HG02642 (cell line): ENCODE results near the gene GLT8D1.
"Not testable (repeated sequence)": the region's sequence is repeated elsewhere in the genome, so short reads cannot be mapped to it uniquely, and the experiment has no call there.

Experiments
- ATAC-seq: cut with Tn5 transposase; IDR thresholded peaks from one replicate; pipeline ENCODE4 v1.9.1; 2021; ENCODE audit warnings: mild to moderate bottlenecking; ENCODE audit not compliant: unreplicated experiment, poor library complexity

The GLT8D1 gene

DNA sequence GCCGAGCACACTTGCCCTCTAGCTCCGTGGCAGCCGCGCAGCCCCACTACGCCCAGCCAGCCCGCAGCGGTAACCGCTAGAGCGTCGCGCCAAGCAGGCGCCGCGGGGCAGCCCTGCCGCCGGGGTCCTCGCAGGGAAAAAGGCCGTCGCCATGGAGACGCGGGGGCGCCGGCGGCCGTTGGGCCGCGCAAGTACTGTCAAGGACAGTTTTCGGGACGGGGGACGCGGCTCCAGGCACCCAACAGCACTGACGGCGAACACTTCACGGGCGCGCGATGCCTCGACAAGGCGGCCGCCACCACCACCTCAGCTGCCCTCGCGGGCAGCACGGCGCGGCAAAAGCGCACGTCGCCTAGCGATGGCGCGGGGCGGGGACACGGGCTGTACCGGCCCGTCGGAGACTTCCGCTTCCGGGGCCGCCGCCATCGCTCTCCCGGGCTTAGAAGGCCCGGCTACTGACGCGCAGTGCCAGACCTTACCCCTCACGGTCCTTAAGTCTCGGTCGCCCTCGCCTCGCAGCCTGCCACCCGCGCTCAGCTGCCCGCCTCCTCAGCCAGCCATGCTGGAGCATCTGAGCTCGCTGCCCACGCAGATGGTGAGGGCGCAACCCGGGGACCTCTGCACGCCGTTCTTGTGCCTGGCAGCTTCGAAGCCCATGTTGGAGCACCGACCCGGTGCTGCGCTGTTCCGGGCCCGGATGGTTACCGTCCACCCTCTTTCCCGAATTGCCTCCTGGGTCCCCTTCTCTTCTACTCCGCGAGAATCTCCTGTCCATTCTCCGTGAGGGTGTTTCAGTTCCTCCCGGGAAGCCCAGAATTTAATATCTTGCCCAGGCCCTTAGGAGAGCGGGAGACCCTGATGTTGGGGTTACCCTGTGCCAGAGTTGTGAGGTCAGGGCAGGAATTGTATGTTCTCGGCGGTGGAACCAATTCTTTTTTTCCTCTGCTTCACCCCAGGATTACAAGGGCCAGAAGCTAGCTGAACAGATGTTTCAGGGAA is at the start of gene GLT8D1, which contains the start of gene SPCS1:
Gene GLT8D1 (minus strand): TSS at position 104 of the 999 bp plus-strand sequence. CDS start 5,331 bp downstream, outside the sequence.
Gene SPCS1 (plus strand): TSS at position 419 of the 999 bp plus-strand sequence. CDS start 141 bp downstream, at position 560.
- peak; percentile 84 for ATAC-seq

DNA sequence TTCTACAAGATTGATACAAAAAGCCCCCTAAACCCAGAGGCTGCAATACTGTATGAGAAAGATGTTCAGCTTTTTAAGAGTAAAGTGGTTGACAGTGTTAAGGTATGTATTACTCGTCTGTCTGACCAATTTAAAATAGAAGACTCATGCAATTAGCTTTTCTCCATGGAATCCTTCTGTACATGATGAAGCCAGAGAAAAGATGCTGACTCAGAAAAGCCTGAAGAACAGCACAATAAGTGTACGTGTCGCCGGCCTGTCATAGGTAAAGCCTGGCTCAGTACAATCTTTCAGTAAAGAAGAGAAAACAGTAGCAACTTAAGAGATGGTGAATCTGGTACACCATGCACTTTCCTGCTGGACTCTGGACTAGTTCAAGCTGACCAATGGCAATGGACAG is 48.8 kb upstream of the GLT8D1 start:
- ATAC-seq = no peak

DNA sequence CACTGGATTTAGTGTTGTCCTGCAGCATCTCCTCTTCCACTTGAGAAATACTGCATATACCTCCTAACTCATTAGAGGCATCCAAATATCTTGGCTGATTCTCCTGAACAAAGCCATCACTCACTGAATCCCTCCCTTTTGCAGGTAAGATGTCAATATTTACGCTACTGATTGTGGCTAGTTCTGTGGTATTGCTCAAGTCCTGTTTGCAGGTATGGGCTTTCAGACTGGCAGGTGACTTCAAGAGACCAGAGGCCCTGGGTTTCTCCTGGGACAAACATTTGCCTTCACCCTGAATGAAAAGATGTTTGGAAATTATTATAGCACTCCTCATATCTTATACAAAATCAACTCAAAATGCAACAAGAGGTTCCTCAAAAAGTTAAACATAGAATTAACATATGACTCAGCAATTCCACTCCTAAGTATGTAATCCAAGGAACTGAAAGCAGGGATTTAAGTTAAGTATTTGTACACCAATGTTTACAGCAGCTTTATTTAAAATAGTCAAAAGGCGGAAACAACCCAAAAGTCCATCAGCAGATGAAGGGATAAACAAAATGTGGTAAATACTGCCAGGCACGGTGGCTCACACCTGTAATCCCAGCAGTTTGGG is 46.6 kb upstream of the GLT8D1 start:
- ATAC-seq = no peak

DNA sequence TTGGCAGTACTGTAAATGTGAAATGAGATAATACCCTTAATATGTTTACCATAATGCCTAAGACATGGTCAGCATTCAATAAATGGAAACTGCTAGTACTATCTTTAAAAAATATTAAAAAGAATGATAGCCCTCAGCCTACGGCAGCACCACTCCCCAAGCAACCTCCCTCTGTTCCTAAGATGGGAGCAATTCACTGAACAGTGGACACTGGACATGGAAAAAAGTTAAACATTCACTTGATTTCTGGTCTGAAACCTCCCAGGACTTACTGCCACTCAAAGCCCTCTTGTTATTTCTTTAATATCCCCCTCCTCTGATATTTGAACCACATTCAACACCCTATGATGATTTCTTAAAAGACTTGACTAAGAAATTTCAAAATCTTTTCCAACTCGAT is 38.1 kb upstream of the GLT8D1 start:
- ATAC-seq = no peak

DNA sequence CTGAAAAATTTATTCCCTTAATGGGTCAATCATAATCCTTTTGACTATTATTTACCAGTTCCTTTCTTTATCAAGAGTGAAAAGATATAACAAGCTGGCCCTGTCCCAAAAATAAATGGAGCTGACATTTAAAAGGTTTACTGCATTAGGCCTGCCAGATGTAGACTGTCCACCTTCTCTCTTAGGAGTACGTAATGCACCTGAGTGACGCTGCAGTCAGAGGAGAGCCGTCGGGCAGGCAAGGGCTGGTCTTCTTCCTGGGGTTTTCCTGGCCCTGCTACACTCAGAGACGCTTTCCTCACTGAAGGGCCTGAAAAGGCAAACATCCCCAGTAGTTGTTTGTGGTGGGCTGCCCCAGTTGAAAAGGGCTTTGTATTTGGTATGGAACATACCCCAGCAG is 37.6 kb upstream of the GLT8D1 start:
- no peak for ATAC-seq

DNA sequence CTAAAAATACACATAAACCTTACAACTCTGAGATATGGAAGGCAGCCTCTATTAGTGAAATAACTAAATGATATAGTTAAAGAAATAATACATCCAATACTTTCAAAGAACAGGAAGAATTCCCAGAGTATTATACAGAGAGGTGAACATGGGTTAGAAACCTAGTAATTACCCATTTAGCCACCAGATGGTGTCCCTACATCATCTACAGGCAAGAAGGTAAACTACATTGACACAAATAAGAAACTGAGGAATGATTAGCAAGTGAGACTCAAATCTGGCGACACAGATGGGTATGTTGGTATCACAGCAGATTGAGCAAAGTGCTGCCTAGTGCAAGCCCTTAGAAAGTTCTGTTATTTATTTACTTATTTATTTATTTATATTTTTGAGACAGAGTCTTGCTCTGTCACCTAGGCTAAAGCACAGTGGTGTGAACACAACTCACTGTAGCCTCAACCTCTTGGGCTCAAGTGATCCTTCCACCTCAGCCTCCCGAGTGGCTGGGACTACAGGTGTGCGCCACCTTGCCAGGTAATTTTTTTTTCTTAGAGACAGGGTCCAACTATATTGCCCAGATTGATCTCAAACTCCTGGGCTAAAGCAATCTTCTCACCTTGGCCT is 36.9 kb upstream of the GLT8D1 start:
- ATAC-seq = no peak

DNA sequence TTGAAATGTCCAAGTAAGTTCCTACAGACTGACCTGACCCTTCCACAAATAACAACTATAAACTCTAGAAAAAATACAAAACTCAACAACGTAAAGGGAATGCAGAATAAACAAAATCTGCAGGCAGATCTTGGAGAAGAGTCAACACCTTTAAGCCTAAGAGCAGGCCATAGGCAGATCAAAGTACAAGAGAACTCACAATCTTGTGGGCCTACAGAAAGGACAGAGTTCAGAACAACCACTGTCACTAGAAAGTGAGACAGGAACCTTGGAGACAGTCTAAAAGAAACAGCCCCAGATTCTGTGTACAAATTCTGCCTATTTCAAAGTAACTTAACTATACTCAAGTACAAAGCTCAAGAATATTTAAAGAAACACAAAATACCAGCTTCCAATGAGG is 34.1 kb upstream of the GLT8D1 start:
- no peak for ATAC-seq

GRCh38 chr3:52733256-52733891 is 27.8 kb upstream of the GLT8D1 start:
- ATAC-seq = no peak

DNA sequence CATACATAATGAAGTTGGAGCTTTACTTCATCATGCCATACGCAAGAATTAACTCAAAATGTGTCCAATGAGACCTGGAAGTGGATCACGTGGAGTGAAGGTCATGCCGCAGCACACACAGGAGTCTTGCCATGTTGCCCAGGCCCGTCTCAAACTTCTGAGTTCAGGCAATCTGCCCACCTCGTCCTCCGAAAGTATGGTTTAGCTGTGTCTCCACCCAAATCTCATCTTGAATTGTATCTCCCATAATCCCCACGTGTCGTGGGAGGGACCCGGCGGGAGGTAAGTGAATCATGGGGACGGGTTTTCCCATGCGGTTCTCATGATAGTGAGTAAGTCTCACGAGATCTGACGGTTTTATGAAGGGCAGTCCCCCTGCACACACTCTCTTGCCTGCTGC is 26.0 kb upstream of the GLT8D1 start:
- ATAC-seq = no peak

DNA sequence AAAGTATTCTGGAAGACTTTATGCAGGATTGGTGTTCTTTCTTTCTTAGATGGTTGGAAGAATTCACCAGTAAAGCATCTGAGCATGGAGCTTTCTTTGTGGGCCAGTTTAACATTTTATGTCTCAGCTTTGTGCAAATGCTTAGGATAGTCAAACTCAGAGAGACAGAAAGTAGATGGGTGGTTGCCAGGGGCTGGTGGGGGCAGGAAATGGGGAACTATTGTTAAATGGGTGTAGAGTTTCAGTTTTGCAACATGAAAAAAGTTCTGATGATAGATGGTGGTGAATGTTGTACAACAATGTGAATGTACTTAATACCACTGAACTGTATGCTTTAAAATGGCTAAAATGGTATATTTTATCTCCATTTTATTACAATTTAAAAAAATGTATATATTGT is 25.1 kb upstream of the GLT8D1 start:
- no peak for ATAC-seq

DNA sequence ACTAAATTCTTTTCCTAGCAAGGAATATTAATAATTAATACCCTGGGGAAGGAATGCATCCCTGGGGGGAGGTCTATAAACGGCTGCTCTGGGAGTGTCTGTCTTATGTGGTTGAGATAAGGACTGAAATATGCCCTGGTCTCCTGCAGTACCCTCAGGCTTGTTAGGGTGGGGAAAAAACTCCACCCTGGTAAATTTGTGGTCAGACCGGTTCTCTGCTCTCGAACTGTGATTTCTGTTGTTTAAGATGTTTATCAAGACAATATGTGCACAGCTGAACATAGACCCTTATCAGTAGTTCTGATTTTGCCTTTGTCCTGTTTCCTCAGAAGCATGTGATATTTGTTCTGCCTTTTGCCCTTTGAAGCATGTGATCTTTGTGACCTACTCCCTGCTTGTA is 23.2 kb upstream of the GLT8D1 start:
- not testable (repeated sequence) for ATAC-seq

DNA sequence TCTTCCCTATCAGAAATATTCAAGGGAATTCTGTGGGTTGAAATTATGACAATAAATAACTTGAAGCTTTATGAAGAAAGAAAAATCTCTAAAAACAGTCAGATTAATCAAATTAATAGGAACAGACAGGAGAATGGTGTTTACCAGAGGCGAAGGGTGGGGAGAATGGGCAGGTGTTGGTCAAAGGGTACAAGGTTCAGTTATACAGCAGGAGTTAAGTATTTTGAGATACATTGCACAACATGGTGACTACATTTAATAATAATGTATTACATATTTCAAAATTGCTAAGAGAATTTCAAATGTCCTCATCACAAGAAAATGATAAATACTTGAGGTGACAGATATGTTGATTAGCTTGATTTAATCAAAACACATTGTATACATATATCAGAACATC is 18.9 kb upstream of the GLT8D1 start:
- no peak for ATAC-seq

GRCh38 chr3:52723935-52724334 is 18.3 kb upstream of the GLT8D1 start:
- no peak for ATAC-seq

DNA sequence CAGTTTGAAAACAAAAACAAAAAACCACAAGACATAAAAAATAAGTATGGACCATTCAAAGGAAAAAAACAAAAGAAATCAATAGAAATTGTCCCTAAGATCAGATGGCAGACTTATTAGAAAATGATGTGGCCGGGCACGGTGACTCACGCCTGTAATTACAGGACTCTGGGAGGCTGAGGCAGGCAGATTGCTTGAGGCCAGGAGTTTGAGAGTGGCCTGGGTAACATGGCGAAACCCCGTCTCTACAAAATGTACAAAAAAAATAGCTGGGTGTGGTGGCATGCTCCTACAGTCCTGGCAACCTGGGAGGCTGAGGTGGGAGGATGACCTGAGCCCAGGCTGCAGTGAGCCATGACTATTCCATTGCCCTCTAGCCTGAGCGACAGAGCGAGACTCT is 16.9 kb upstream of the GLT8D1 start:
- ATAC-seq = no peak

DNA sequence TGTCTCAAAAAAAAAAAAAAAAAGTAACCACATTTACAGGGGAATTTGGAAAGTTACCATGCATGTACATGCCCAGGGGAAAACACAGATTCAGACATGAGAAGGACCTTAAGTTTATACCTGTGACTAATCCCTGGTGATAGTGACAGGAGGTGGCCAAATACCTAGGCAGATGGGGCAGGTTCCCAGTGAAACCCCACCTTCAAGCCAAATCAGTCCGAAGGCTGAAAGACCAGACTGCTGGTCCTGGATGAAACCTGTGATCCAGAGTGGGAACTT is 16.1 kb upstream of the GLT8D1 start:
- no peak for ATAC-seq

DNA sequence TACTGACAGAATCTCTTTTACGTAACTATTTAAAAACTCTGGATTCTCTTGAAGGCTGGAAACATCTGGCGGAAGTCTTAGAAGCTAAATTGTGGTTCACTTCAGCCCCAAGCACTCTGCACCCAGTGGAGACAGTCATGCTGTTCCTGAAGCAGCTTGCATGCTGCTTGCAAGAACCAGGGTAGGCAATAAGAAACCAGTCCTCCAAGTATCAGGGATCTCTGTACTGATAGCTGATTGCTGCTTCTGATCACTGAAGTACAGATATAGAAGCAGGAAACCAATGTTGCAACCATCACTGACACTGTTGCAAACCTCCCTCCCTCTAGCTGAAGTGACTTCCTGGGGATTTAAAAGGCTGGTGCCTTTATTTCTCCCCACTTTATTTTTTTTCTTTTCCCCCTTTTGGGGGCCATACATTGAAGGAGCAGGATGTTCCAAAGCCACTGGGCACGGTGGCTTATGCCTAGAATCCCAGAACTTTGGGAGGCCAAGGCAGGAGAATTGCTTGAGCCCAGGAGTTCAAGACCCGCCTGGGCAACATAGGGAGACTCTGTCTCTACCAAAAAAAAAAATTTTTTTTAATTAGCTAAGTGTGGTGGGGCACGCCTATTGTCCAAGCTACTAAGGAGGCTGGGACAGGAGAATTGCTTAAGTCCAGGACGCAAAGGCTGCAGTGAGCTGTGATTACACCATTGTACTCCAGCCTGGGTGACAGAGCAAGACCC is 15.6 kb upstream of the GLT8D1 start:
- ATAC-seq = peak; percentile 57

- ATAC-seq = no peak
Measured at GRCh38 chr3:52719618-52720017, 14.0 kb upstream of the GLT8D1 start.

DNA sequence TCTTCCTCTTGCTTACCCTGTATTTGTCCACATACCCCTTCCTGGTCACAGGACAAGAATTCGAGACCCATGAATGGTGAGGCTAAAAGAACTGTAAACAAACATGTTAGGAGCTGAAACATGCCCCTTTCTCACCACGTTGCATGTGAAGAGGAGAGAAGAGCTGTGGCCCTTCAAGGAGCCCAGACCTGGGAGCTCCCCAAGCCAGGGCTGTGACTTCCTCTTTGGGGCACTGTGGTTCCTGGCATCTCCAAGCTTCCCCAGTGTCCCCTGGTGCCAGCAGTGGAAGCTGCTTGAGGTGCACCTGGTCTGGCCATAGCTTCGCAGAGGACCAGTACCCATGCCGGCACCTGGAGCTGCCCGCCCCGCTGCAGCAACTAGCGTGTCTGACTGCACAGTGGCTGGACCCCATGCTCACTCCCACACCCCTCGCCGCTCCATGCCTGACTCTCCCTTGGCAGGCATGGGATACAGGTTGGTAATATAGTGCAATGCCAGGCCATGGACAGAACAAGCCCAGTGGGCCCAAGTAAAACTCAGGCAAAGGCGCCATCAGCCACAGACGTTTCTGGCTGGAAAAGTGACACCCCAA is 10.2 kb upstream of the GLT8D1 start:
- ATAC-seq = no peak

DNA sequence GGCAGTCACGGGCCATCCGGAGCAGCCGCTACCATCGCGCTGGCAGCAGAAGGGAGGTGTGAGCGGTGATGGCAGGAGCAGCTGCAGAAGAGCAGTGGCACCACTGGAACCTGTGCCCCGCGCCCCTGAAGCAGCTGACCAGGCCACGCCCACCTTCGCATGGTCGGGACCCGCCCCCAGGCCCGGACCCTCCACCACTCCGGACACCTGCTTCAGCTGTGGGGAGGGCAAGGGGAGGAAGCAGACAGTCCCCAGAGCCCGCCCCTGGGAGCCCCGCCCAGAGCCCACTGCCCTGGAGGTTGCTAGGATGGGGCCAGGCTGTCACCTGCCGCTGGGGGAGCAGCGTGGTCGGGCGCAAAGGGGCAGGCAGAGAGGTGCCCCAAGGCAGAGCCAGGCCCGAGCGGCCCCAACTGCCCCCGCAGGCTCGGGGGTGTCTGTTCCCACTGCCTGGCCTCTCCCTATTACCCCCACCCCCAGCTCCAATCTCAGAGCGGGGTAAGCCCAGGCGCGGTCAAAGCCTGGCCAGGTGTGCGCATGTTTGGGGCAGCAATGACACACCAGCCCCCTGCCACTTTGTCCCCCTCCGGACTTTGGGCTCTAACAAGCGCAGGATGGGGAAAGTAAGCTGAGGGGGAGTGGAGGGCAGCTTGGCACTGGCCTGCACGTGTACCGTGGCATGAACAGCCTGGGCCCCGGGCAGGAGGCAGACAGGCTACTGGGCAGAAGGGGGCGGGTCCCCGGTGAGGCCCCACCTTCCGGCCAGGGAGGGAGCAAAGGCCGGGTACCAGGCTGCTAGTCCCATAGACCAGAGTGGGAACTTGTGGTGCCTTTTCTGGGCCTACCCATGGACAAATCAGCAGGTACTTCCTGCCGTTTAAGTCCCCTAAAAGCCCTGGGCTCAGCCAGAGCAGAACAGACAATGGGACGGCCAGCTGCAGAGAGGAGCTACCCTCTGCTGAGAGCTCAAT is 9.0 kb upstream of the GLT8D1 start:
- ATAC-seq = no peak
